Measurements from ENCODE around the gene UROC1.
"Not testable (repeated sequence)": the region's sequence is repeated elsewhere in the genome, so short reads cannot be mapped to it uniquely, and the experiment has no call there.

Gene UROC1

DNA sequence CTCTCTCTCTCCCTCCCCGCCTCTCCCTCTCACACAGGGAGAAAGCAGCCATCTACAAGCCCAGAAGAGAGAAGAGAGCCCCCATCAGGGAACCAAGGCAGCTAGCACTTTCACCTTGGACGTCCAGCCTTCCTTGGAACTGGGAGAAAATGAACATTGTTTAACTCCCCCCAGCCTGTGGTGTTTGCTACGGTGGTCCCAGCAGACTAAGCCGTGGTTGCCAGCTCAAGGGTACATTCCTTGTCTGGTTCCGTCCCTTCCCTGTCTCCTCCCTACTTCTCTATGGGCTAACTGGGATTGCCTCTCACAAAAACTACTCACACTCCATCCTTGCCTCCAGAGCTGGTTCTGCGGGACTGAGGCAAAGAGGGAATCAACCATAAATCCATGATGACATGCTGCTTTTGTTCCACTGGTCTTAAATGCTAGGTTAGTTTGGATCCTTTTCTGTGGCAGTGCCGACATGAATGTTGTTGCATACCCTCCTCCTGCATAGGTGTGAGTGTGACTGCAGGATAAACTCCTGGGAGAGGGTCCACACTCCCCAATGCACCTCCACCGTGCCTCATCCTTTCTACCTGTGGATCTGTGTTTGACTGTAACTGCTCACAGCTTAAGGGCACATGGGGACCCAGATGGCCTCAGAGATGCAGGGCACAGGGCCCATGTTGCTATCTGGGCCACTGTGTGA is 29.1 kb upstream of the UROC1 start:
- DNase-seq: no peak

DNA sequence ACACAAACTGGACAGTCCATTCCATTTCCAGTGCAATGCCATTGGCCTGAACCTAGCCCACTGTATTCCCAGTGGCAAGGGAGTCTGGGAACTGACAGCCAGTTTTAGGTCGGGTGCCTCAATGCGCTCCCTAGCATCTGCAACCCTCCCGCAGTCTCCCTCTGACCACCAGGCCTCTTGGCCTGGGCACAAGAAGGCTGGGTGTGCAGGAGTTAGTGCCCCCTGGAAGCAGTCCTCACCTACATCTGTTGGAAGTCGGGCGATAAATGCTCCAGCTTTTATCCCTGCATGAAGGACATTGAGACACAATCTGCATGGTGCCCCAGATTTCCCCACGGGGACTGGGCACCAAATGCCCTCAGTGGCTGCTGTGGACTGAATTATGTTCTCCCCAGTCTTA is 28.4 kb upstream of the UROC1 start:
- no peak for DNase-seq

DNA sequence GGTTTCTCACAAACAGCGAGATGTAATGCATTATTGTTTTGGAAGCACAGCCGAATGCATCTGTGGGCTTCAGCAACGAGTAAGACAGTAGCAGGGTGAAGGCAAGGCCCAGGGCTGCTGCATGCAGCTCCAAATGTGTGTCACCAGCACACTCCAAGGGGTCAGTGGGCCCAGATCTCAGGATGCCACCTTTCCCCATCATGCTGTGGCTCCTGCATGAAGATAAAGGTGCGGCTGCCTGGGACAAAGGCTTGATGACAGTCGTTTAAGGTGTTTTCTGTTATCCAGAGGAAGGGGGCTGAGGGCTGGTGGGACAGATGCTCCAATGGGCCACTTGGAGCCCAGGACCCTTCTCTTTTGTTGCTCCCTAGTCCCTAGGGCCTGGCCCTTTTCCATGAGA is 28.0 kb upstream of the UROC1 start:
- DNase-seq: no peak

DNA sequence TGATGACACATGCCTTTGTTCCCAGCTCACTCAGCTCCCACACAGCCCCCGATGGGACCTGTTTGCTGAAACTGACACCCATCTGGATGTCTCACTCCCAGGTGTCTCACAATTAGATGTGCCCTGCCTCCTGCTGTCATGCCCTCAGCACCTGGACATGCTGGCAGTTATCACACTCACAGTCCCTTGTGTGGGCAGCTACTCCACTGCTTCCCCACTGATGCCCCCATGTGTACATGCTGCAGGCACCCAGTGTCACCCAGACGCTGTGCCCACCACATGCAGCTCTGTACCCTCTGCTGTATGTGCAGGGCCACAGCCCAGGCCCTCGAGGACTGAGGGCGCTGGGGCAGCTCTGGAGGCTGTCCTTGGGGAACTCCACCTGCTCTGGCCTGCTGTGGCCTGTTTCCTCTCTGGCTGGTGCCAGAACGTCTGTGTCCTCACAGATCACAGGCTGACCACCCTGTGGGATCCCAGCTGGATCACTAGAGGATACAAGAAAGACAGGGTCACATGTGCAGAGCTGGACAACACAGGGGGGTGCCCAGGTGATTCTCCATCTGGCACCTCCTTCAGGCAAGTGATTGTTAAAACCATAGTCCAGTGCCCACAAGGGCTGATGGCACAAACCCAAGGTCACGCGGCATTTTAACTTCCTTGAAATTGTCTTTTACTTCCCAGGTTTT is 27.2 kb upstream of the UROC1 start:
- no peak for DNase-seq

DNA sequence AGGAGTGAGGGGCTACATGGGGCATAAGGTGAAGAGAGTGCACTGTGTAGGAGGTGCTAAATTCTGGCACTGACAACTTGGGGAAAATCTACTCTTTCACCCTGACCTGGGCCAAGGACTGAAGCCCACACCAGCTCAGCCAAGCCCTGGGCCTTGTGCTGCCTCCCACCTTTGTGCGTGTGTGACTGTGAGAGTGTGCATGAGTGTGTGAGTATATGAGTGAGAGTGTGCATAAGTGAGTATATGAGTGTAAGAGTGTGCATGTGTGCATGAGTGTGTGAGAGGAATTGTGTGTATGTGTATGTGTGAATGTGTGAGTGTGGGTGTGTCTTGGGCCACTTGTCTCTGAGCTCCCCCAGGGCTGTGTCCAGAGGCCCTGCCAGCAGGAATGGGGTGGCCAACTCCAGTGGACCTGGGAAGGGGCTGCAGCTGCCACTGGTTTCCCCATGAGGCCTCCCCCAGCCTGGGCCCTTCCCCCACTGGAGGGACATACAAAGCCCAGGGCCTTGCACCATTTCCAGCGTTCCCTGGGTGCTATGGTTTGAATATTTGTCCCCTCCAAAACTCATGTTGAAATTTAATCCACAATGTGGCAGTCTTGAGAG is 26.0 kb upstream of the UROC1 start:
- no peak for DNase-seq

DNA sequence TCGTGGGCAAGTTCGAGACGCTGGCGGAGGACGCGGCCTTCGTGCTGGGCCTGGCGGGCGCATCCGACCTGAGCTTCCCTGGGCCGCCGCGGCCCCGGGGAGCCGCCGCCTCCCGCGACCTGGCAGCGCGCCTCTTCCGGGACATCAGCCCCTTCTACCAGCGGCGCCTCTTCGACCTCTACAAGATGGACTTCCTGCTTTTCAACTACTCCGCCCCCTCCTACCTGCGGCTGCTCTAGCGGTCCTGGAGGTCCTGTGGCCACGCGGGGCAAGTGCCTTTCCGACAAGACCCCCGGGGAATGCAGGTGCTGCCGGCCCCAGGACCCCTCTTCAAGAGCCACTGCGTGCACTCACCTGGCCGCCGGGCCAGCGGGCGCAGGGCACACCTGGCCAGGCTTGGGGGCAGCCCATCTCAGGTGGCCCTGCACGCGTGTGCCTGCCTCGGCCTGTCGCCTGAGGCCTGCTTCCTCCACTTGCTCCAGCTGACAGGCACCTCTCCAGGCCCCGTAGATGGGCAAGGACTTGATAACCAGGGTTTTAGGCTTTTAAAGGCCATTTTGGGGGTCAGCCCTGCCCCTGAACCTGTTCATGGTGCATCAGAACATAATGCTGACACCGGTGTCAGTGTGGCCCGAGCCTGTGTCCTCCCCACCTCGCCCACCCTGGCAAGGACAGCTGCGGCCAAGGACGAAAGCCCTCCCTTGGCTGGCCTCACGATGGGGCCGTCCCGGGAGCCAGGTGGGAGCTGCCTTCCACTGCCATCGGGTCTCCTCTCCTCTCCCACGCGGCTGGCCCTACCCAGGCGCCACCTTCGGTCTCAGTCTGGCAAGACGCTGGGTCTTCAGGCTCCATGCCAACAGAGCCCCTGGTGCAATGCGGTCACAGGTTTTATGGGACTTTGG is 25.0 kb upstream of the UROC1 start:
- DNase-seq: no peak

DNA sequence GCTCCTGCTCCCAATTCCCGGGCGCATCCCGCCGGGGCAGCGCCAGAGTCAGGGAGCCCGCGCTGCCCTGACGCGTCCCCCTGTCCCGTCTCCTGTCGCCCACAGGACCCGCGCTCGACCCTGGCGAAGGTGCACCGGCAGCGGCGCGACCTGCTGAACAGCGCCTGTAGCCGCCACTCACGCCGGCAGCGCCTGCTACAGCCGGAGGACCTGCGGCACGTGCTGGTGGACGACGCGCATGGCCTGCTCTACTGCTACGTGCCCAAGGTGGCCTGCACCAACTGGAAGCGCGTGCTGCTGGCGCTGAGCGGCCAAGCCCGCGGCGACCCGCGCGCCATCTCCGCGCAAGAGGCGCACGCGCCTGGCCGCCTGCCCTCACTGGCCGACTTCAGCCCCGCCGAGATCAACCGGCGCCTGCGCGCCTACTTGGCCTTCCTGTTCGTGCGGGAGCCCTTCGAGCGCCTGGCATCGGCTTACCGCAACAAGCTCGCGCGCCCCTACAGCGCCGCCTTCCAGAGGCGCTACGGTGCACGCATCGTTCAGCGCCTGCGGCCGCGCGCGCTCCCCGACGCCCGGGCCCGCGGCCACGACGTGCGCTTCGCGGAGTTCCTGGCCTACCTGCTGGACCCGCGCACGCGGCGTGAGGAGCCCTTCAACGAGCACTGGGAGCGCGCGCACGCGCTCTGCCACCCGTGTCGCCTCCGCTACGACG is 24.2 kb upstream of the UROC1 start:
- no peak for DNase-seq

DNA sequence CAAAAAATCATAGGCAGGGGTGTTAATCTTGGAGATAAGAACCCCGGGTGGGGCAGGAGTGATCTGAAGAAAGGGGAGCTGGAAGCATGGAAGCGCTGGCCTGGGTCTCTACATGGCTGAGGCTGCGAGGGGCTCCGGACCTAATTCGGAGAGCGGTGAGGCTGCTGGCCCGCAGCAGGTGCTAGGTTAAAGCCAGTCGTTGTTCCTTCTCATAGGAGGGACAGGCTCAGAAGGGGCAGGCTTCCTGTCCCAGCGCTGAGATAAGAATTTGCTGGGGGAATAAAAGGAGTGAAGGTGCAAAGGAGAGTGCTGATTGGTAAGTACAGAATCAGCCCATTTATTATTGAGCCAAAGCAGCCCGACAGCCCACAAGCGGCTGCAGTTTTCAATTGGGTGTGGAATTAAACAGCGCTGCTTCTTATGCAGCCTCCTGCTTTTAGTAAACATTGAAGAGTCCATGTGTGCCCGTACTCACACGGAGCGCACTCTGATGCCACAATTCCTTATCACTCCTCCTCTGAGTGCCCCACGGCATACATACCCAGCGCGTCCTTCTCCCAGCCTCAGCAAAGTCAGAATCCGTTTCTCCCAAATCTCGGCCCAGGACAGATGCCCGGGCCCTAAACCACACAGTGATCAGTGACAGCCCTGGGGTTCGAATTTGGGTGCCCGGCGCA is 23.5 kb upstream of the UROC1 start:
- no peak for DNase-seq

DNA sequence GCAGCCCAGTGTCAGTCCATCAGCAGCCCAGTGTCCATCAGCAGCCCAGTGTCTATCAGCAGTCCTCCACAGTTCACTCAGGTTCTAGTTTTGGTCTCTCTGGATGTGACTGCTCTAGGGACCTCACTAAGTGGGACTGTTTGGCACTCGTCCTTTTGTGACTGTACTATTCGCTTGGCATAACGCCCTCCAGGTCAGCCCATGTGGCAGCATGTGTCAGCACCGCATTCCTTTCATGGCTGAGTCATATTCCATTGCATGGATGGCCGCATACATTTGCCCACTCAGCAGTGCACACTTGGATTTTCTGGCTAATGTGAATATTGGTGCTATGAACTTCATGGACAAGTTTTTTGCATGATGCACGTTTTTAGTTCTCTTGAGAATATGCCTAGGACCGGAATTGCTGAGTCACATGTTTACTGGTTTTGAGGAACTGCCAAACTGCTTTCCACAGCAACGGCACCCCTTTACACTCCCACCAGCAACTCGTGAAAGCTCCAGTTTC is 22.8 kb upstream of the UROC1 start:
- peak; percentile 35 for DNase-seq

DNA sequence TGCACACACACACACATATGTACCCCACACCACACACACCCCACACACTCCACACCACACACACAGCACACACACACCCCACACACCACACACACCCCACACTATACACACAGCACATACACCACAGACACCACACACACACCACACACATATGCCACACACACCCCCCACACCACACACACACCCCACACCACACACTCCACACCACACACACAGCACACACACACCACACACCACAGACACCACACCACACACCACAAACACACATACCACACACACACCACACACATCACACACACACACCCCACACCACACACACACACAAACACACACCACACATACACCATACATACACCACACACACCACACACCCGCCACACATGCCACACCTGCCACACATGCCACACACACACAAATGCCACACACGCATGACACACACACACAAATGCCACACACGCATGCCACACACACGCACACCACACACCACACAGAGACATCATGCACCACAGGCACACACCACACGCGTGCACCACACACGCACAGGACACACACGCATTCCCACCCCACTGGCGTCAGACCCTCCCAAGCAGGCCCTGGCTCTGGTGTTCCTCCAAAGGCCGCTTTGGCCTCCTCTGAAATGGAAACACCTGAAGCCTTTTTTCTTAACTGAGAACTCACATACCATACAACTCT is 22.1 kb upstream of the UROC1 start:
- DNase-seq: no peak

DNA sequence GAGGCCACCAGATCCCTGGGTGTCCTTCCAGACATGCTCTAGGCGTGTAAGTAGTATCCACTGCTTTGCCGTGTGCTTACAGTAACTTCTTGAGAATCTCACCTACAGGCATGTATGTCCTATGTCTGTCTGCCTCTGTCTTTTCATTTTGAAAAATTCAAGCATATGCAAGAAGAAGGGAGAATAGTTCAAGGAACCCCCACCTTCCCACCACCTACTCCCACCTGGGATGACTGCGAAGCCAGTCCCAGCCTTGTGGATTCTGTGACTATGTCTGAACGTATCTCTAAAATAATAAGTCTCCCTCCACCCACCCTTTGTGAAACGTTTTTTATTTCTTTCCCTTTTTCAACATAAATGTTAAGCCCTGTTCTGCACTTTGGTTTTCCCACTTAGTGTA is 21.4 kb upstream of the UROC1 start:
- DNase-seq: no peak

DNA sequence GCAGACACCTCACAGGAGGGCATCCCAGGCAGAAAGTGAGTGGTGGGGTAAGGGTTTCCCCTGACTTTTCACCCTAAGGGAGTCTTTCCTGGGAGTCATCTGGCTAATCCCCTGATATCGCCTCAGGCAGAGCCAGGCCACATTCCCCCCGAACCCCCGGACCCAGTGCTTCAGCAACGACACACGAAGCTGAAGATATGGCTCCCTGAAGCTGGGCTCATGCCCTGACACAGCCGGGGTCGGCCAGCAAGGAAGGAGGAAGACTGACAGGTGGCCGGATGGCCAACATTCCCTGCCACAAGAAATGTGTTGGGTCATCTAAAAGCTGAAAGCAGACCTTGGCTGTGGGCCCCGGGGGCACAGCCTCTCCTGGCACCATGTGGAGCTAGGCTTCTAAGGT is 20.7 kb upstream of the UROC1 start:
- DNase-seq: no peak

DNA sequence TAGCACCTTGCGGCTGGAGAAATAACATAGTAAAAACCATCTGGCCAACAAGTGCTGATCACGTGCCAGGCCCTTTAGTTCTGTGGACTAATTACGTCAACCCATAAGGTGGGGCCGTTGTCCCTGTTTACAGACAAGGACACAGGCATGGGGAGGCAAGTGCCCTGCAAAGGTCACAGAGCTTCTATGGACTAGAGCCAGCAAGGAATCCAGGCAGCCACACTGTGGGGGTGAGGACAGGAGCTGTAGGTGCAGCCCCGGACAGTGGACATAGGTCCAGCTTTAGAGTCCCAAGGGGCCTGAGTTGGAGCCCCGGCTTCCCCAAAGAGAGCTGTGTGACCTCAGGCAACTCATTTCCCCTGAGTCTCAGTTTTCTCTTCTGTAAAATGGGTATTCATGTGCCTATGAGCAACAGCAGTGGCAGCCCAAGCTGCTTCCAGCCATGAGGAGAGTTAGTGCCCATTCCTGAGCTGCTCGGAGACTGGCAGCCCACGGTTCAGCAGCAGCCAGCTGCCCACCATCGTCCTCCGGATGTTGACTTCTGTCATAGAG is 20.2 kb upstream of the UROC1 start:
- no peak for DNase-seq

DNA sequence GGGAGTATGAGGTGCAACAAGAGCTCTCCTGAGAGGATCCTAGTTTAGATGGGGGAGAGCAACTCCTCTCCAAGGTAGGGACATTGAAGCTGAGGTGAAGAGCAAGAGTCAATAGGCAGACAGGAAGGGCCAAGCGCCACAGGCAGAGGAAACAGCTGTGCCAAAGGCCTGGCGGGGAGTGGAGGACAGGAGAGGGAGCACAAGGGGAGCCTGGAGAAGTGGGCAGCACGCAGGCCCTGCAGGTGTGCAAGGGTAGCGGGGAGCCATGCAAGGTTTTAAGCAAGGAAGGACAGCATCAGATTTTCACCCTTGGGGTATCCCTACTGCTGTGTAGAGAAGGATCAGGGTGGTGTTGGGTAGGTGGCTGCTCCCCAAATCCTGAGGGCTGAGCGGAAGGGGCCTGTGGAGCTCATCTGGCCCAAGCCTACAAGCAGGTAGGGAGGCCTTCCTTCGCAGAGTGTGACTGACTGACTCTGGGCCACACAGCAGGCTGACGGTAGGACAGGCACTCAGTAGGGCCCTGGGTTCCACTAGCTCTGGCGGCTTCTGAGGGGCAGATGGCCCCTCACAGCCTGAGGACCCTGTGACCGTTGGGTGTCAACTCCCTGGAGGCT is 19.6 kb upstream of the UROC1 start:
- no peak for DNase-seq

DNA sequence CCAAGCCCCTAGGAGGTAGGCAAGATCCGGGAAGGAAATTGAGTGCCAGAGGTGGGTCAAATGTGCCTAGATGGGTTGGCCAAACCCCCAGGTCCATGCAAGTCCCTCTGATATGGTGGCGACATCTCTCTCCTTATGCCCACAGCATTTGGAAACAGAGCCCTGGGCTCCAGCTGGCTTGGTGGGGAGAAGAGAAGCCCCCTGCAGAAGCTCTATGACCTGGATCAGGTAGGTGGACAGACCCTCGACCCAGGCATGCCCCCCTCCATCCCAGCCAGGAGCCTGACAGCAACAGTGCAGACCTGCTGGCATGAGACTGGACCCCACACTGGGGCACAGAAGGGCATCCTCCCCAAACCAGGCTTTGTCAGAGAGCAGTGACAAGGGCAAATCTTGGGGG is 18.6 kb upstream of the UROC1 start:
- DNase-seq: no peak

DNA sequence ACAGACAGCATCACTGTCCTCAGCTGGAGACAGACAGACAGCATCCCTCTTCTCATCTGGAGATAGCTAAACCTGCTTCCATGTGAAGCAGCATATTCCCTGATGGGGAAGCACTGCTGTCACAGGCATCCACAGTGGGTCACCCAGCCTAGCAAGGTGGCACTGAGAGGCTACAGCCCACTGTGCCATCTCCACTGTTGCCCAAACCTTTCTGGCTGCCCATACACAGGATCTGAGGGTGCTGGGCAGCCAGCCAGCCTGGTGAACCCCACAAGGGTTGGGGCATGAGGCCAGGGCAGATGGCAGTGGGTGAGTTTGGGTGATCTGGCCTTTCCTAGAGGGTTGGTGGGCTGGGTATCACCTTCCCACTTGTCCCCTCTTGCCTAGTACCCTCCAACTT is 18.1 kb upstream of the UROC1 start:
- DNase-seq: no peak

DNA sequence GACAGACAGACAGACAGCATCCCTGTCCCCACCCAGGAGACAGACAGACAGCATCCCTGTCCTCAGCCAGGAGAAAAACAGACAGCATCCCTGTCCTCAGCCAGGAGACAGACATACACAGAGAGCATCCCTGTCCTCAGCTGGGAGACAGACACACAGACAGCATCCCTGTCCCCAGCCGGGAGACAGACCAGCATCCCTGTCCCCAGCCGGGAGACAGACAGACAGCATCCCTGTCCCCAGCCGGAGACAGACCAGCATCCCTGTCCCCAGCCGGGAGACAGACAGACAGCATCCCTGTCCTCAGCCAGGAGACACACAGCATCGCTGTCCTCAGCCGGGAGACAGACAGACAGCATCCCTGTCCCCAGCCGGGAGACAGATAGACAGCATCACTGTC is 17.1 kb upstream of the UROC1 start:
- not testable (repeated sequence) for DNase-seq

DNA sequence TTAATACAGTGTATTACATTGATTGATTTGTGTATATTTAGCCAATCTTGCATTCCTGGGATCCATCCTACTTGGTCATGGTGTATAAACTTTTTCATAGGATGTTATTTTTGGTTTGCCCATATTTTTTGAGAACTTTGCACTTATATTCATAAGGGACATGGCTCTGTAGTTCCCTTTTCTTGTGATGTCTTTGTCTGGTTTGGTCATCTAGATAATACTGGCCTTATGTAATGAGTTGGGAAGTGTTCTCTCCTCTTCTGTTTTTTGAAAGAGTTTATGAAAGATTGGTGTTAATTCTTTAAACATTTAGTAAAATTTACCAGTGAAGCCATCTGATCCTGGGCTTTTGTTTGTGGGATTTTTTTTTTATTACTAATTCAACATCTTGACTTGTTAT is 15.9 kb upstream of the UROC1 start:
- no peak for DNase-seq

DNA sequence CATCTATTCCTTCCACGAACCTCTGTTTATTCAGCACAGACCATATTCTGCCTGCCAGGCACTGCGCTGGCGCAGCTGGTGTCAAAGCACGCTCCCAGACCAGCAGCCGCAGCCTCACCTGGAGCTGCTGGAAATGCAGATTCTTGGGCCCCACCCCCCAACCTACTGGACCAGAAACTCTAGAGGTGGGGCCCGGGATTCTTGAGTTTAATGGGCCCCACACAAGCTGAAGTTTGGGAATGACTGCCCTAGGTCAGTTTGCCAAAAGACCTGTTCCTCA is 13.4 kb upstream of the UROC1 start:
- no peak for DNase-seq

DNA sequence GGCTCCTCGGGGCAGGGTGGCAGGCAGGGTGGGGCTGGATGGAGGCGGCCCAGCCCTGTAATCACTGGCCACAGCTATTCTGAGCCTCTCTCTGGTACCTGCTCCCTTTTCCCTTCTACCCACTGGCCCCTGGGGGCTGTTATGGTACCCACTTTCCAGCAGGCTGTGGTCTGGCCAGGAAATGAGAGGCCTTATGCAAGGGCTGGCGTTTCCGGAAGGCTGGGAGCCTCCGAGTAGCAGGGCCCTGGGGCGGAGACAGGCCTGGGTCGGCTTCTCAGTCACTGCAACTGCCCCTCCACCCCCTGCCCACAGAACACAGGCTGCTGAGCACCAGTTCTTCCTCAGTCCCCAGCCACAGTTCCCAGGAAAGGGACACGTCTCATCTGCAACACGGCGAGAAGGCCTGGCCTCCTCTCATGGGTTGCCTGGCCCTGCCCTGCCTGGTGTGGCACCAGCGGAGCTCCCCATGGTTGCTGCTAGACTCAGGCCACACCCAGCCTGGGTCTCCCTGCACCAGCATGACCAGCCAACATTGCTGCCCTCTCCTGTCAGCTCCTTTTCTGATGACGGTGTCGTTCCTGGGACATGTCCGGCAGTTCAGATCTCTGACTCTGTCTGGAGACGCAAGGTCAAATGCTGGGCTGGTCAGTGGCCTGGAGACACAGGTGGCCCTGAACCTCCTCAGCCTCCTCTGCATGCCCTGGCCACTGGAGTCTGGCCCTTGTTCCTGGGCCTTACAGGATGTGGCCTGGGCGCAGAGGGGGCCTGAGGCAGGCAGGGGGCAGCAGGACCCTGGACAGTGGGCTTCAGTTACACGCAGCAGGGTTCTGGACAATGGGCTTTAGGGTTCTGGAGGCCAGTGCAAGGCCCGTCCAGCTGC is 12.8 kb upstream of the UROC1 start:
- DNase-seq: no peak

Measured in NCI-H446 treated with DMSO at 0.1 percent for 48 hours (cell line).